Loucy (cell line): ENCODE results near the gene VWA8.

Experiments
- H2AFZ ChIP-seq: fragments of 200-600 bp; sonication (generic); 2 replicates; pipeline ENCODE4 v1.6.0; 2016; ENCODE audit warnings: antibody characterized with exemption, mild to moderate bottlenecking, low read length, moderate library complexity
- H3F3A ChIP-seq: fragments of 200-600 bp; 2 replicates; pipeline ENCODE4 v1.6.0; 2016; ENCODE audit warnings: antibody characterized with exemption, low read depth, mild to moderate bottlenecking
- H3K27me3 ChIP-seq: fragments of 200-600 bp; sonication (generic); 2 replicates; pipeline ENCODE4 v1.6.1; 2014; ENCODE audit warnings: low read length, mild to moderate bottlenecking; ENCODE audit not compliant: insufficient read depth, poor library complexity, severe bottlenecking
- H3K36me3 ChIP-seq: fragments of 200-600 bp; sonication (generic); 2 replicates; pipeline ENCODE4 v1.6.1; 2016; ENCODE audit warnings: low read length; ENCODE audit not compliant: insufficient read depth
- H3K4me1 ChIP-seq: fragments of 200-600 bp; sonication (generic); 2 replicates; pipeline ENCODE4 v1.5.1; 2014; ENCODE audit warnings: low read length, mild to moderate bottlenecking; ENCODE audit not compliant: insufficient read depth, poor library complexity, severe bottlenecking
- H3K4me2 ChIP-seq: fragments of 200-600 bp; sonication (generic); 2 replicates; pipeline ENCODE4 v1.6.0; 2014; ENCODE audit warnings: antibody characterized with exemption, low read length, low read depth, mild to moderate bottlenecking; ENCODE audit not compliant: poor library complexity, severe bottlenecking
- H3K4me3 ChIP-seq: fragments of 200-600 bp; sonication (generic); 2 replicates; pipeline ENCODE4 v1.5.1; 2014; ENCODE audit warnings: low read length, mild to moderate bottlenecking, mixed read lengths; ENCODE audit not compliant: poor library complexity, severe bottlenecking
- H3K79me2 ChIP-seq: fragments of 200-600 bp; sonication (generic); 2 replicates; pipeline ENCODE4 v1.6.1; 2014; ENCODE audit warnings: low read length; ENCODE audit not compliant: insufficient read depth
- H3K9ac ChIP-seq: fragments of 200-600 bp; sonication (generic); 2 replicates; pipeline ENCODE4 v1.6.0; 2014; ENCODE audit warnings: mild to moderate bottlenecking, low read depth, low read length, moderate library complexity; ENCODE audit not compliant: poor library complexity, severe bottlenecking
- H3K9me2 ChIP-seq: fragments of 200-600 bp; sonication (generic); replicated peaks from 2 replicates; pipeline ENCODE4 v1.6.1; 2016; ENCODE audit warnings: low read depth, low read length, mixed read lengths
- H3K9me3 ChIP-seq: fragments of 200-600 bp; sonication (generic); 2 replicates; pipeline ENCODE4 v1.6.1; 2014; ENCODE audit warnings: mild to moderate bottlenecking, antibody characterized with exemption, low read length, low read depth; ENCODE audit not compliant: insufficient read depth
- H4K20me1 ChIP-seq: fragments of 200-600 bp; sonication (generic); 2 replicates; pipeline ENCODE4 v1.6.0; 2014; ENCODE audit warnings: antibody characterized with exemption, low read length, mild to moderate bottlenecking; ENCODE audit not compliant: insufficient read depth, poor library complexity, severe bottlenecking
- CTCF ChIP-seq: fragments of 200-600 bp; sonication (generic); conservative IDR thresholded peaks from 2 replicates; pipeline ENCODE4 v1.5.1; 2014; ENCODE audit warnings: mild to moderate bottlenecking, antibody characterized with exemption, low read length
- EZH2phosphoT487 ChIP-seq: fragments of 200-600 bp; IDR thresholded peaks from 2 replicates; pipeline ENCODE4 v1.6.1; 2018; ENCODE audit warnings: antibody characterized with exemption, mild to moderate bottlenecking, moderate library complexity, borderline replicate concordance

Gene VWA8

GRCh38 chr13:41994696-41995095, 33.8 kb upstream of the VWA8 start:
- H2AFZ ChIP-seq: no peak overlapping the region
- TF ChIP-seq CTCF (no peak), EZH2phosphoT487 (no peak)
- H3F3A ChIP-seq: no peaks in the 10 kb centered on the region
- no peaks in the 10 kb centered on the region for H3K9me3 ChIP-seq
- H3K36me3 ChIP-seq: no peaks in the 10 kb centered on the region
- H3K79me2 ChIP-seq: no peaks in the 10 kb centered on the region
- H3K4me3 ChIP-seq: no peak overlapping the region
- H3K9ac ChIP-seq: no peak overlapping the region
- no peaks in the 10 kb centered on the region for H3K27me3 ChIP-seq
- H4K20me1 ChIP-seq: no peaks in the 10 kb centered on the region
- peaks cover 3% of the 10 kb centered on the region for H3K4me1 ChIP-seq
- H3K4me2 ChIP-seq: no peak overlapping the region
- H3K9me2 ChIP-seq: no peaks in the 10 kb centered on the region

GRCh38 chr13:41991936-41992335, 31.0 kb upstream of the VWA8 start:
- Histone ChIP-seq H3F3A (no peaks in the 10 kb centered on the region), H3K79me2 (no peaks in the 10 kb centered on the region), H3K36me3 (no peaks in the 10 kb centered on the region), H4K20me1 (no peaks in the 10 kb centered on the region), H3K27me3 (no peaks in the 10 kb centered on the region), H3K9me2 (no peaks in the 10 kb centered on the region), H3K4me1 (peaks cover 3% of the 10 kb centered on the region), H3K9ac (no peak overlapping the region), H3K4me3 (no peak overlapping the region), H3K4me2 (no peak overlapping the region), H3K9me3 (no peaks in the 10 kb centered on the region), H2AFZ (no peak overlapping the region)
- TF ChIP-seq CTCF: no peak
- TF ChIP-seq EZH2phosphoT487: no peak

DNA sequence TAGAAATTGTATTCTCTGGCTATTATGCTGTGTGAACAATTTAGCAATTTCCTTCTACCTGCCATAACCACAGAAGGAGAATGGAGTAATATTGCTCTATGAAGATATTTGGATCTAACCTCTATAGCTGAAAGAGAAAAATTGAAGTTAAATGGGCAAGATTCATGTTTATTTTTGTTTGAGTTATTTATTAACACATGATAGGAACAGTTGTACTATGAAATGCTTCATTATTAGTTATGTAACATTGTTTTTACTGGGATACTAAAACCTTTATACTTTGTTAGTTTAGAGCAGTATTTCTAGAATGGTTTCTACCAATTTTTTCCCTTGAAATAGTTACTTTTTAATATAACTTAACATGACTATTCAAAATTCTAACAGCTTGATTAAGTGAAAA, 27.3 kb upstream of the VWA8 start:
- Histone ChIP-seq H3K9ac (no peak overlapping the region), H3K27me3 (no peaks in the 10 kb centered on the region), H3K9me2 (no peaks in the 10 kb centered on the region), H3K36me3 (no peaks in the 10 kb centered on the region), H3K4me1 (peaks cover 6% of the 10 kb centered on the region), H4K20me1 (no peaks in the 10 kb centered on the region), H3K4me2 (no peak overlapping the region), H3K79me2 (no peaks in the 10 kb centered on the region), H3K4me3 (no peak overlapping the region), H3K9me3 (no peaks in the 10 kb centered on the region), H2AFZ (no peak overlapping the region), H3F3A (no peaks in the 10 kb centered on the region)
- no peak for TF ChIP-seq EZH2phosphoT487
- no peak for TF ChIP-seq CTCF
